Measurements from ENCODE around the gene SEH1L.

Gene SEH1L

DNA sequence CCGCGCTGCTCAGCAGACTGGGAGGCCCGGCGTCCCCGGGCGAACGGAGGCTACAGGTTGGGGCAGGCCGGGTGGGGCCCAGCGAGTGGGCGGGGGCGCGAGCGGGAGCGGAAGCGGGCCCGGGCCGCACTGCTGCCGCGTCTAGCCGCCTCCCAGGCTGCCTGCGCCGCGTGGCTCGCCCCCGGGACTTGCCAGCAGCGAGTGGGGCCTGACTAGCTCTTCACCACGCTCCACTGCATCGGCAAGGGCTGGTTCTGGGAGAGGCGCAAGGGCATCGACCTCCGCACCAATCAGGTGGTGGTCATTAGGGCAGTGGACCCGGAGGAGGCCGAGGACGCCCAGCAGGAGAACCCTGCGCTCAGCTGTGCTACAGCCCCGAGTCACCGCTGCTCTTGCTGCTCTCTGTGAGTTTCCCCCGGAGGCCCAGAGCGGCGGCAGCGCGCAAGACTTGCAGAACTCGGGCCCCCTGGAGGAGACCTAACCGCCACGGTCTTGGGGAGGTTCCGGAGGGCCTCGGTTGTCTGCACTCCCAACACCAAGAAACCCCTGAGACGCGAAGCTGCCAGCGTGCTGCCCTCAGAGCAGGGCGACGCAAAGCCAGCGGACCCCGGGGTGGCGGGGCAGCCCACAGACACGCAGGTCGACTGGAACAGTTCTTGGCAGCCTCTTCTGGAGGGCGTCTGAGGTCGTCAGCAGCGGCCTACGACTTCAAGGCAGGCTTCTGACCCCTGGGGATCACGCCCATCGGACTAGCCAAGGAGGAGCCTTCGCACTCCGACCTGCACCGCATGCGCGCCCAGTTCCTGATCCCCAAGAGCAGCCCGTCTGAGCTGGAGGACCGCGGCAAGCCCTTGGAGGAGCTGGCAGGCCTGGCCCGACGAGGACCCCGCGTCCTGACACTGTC, 36.5 kb upstream of the SEH1L start:
- in situ Hi-C loops (cut with HindIII; ENCODE audit: low sequenced_read_pairs) = no loop called here
- H3K4me3 ChIP-seq (ENCODE audit: low read depth, low read length) = peak overlapping the region; percentile 2
- TF ChIP-seq CTCF (IDR thresholded peaks at IDR 0.05; ENCODE audit: low read depth, low read length) = no peak
- DNase-seq (ENCODE audit: low read depth, low spot score) = peak; percentile 31

GRCh38 chr18:12911929-12912703, 35.7 kb upstream of the SEH1L start:
- no peak for DNase-seq (ENCODE audit: low read depth, low spot score)
- H3K4me3 ChIP-seq (ENCODE audit: low read depth, low read length) = no peak overlapping the region
- TF ChIP-seq CTCF (IDR thresholded peaks at IDR 0.05; ENCODE audit: low read depth, low read length) = no peak
- in situ Hi-C loops (cut with HindIII; ENCODE audit: low sequenced_read_pairs) = no loop called here

DNA sequence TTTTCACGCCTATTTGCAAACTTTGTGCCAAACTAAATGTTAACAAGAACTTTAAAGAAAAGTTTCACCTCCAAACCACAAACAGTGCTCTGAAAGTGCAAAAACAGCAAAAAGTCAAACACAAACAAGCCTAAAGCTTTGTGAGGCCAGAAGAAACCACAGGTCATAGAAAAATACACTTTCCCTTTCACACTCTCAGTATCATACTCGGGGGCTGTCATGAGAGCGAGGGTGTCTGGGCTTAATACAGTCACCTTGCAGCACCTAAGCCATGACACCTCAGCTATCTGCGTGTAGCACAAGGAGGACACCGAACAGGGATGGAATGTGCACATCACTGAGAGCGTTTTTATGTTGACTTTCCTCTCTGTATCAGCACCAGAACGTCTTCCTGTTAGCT, 26.6 kb upstream of the SEH1L start:
- in situ Hi-C loops (cut with HindIII; ENCODE audit: low sequenced_read_pairs) = no loop called here
- DNase-seq (ENCODE audit: low read depth, low spot score) = no peak
- H3K4me3 ChIP-seq (ENCODE audit: low read depth, low read length) = no peak overlapping the region
- no peak for TF ChIP-seq CTCF (IDR thresholded peaks at IDR 0.05; ENCODE audit: low read depth, low read length)

DNA sequence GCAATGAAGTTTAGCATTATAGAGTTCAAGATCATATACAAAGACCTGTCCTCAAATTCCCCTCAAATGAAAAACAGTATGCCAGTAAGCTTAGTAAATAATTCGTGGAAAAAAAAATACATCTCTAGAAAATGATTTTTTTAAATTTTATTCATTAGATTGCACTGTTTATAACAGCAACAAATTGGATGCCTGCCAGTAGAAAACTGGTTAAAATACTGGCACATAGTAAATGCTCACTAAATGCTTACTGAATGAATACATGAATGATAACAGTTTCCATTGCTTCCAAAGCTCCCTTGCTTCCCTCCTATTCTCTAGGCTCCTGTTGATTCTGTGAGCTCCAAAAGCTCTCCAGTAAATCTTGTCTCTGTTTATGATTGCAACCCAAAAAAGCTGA, 25.5 kb upstream of the SEH1L start:
- H3K4me3 ChIP-seq (ENCODE audit: low read depth, low read length) = no peak overlapping the region
- in situ Hi-C loops (cut with HindIII; ENCODE audit: low sequenced_read_pairs) = no loop called here
- TF ChIP-seq CTCF (IDR thresholded peaks at IDR 0.05; ENCODE audit: low read depth, low read length) = no peak
- DNase-seq (ENCODE audit: low read depth, low spot score) = no peak

DNA sequence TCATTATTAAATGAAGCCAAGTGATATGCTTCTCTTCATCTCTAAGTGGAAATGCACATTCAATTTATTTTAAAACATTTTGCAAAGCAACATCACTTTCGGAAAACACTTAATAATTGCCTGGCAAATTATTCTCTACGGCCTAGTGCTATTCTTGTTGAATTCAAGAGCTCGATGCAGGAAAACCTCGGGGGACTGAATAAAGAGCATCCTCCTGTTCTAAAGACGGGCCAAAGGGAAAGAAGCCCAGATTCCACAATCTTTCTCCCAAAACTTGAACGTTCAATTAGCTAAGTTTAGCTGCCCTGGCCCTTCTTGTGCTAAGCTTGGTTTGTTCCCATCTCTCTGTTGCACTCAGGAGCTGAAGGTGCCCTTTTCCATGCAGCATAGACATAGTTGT, 23.2 kb upstream of the SEH1L start:
- DNase-seq (ENCODE audit: low read depth, low spot score) = no peak
- TF ChIP-seq CTCF (IDR thresholded peaks at IDR 0.05; ENCODE audit: low read depth, low read length) = no peak
- H3K4me3 ChIP-seq (ENCODE audit: low read depth, low read length) = no peak overlapping the region
- in situ Hi-C loops (cut with HindIII; ENCODE audit: low sequenced_read_pairs) = no loop called here

GRCh38 chr18:12928206-12928605, 19.6 kb upstream of the SEH1L start:
- TF ChIP-seq CTCF (IDR thresholded peaks at IDR 0.05; ENCODE audit: low read depth, low read length) = no peak
- no peak for DNase-seq (ENCODE audit: low read depth, low spot score)
- in situ Hi-C loops (cut with HindIII; ENCODE audit: low sequenced_read_pairs) = no loop called here
- H3K4me3 ChIP-seq (ENCODE audit: low read depth, low read length) = no peak overlapping the region

Data from astrocyte of the spinal cord (primary cell).